GM23338 (cell line): ENCODE measurements around the gene PAM. TPM values are rescaled to one million over a fixed set of nuclear protein-coding genes. Genes with fewer than 3 reads are reported as not detected.

Experiments
- CREB1 ChIP-seq: fragments of 250-450 bp; sonication (Bioruptor Pico); IDR thresholded peaks from 2 replicates; pipeline ENCODE4 v1.5.0; 2020; ENCODE audit warnings: low read depth, mild to moderate bottlenecking, moderate library complexity
- CTCF ChIP-seq, 2 experiments: fragments of 200-600 bp in 1 of 2; sonication (generic) in 1 of 2; conservative IDR thresholded peaks; 2 replicates each; pipeline versions ENCODE4 v1.5.1 to v1.6.1; 2016 to 2017; ENCODE audit warnings: antibody characterized with exemption in 2 of 2, low read depth in 2 of 2, mild to moderate bottlenecking in 2 of 2, moderate library complexity in 1 of 2
- EZH2 ChIP-seq: fragments of 200-600 bp; sonication (generic); IDR thresholded peaks from one replicate; pipeline ENCODE4 v1.8.0; 2017; ENCODE audit warnings: antibody characterized with exemption, mild to moderate bottlenecking, low read depth; ENCODE audit not compliant: unreplicated experiment
- EZH2phosphoT487 ChIP-seq: fragments of 200-600 bp; sonication (generic); IDR thresholded peaks from one replicate; pipeline ENCODE4 v1.8.1; 2018; ENCODE audit warnings: antibody characterized with exemption; ENCODE audit not compliant: unreplicated experiment
- NANOG ChIP-seq: IDR thresholded peaks from 2 replicates; pipeline ENCODE4 v1.6.1; 2016; ENCODE audit warnings: antibody characterized with exemption, borderline replicate concordance
- POLR2AphosphoS5 ChIP-seq: IDR thresholded peaks from 2 replicates; pipeline ENCODE4 v1.6.1; 2016; ENCODE audit warnings: antibody characterized with exemption, low read depth
- STAT1 ChIP-seq: IDR thresholded peaks from one replicate; pipeline ENCODE4 v1.6.1; 2016; ENCODE audit warnings: antibody characterized with exemption; ENCODE audit not compliant: unreplicated experiment
- ZNF114 ChIP-seq: fragments of 250-450 bp; sonication (Bioruptor Pico); IDR thresholded peaks from 2 replicates; pipeline ENCODE4 v1.5.0; 2020; ENCODE audit warnings: mild to moderate bottlenecking, moderate library complexity
- ZNF331 ChIP-seq: fragments of 250-450 bp; sonication (Bioruptor Pico); IDR thresholded peaks from 2 replicates; pipeline ENCODE4 v1.5.0; 2020; ENCODE audit warnings: low read depth, mild to moderate bottlenecking, moderate library complexity
- polyA plus RNA-seq: library from polyadenylated mRNA; unstranded; fragments of >200 nt; fragmentation: Nextera tagmentation; extraction: Ambion mirVana; gene quantifications from 2 replicates; pipeline ENCODE4 v1.2.1, GENCODE V29; 2016
- total RNA-seq: library from RNA; depleted of rRNA; stranded (reverse); fragments of >200 nt; shearing (Covaris generic); gene quantifications from 2 replicates; pipeline ENCODE4 v1.2.3, GENCODE V29; 2014
- TF ChIP-seq, protein P1 (sequence below): fragments of 250-450 bp; sonication (Bioruptor Pico); IDR thresholded peaks from 2 replicates; pipeline ENCODE4 v1.5.0; 2020; ENCODE audit warnings: mild to moderate bottlenecking, moderate library complexity
- TF ChIP-seq, protein P2 (sequence below): IDR thresholded peaks from 2 replicates; pipeline ENCODE4 v1.6.1; 2016; ENCODE audit warnings: antibody characterized with exemption

The PAM gene
- total and polyA plus RNA-seq, 2 experiments from 2014 or later: 33.9 to 79.4 TPM

- TF ChIP-seq, protein P1, sequence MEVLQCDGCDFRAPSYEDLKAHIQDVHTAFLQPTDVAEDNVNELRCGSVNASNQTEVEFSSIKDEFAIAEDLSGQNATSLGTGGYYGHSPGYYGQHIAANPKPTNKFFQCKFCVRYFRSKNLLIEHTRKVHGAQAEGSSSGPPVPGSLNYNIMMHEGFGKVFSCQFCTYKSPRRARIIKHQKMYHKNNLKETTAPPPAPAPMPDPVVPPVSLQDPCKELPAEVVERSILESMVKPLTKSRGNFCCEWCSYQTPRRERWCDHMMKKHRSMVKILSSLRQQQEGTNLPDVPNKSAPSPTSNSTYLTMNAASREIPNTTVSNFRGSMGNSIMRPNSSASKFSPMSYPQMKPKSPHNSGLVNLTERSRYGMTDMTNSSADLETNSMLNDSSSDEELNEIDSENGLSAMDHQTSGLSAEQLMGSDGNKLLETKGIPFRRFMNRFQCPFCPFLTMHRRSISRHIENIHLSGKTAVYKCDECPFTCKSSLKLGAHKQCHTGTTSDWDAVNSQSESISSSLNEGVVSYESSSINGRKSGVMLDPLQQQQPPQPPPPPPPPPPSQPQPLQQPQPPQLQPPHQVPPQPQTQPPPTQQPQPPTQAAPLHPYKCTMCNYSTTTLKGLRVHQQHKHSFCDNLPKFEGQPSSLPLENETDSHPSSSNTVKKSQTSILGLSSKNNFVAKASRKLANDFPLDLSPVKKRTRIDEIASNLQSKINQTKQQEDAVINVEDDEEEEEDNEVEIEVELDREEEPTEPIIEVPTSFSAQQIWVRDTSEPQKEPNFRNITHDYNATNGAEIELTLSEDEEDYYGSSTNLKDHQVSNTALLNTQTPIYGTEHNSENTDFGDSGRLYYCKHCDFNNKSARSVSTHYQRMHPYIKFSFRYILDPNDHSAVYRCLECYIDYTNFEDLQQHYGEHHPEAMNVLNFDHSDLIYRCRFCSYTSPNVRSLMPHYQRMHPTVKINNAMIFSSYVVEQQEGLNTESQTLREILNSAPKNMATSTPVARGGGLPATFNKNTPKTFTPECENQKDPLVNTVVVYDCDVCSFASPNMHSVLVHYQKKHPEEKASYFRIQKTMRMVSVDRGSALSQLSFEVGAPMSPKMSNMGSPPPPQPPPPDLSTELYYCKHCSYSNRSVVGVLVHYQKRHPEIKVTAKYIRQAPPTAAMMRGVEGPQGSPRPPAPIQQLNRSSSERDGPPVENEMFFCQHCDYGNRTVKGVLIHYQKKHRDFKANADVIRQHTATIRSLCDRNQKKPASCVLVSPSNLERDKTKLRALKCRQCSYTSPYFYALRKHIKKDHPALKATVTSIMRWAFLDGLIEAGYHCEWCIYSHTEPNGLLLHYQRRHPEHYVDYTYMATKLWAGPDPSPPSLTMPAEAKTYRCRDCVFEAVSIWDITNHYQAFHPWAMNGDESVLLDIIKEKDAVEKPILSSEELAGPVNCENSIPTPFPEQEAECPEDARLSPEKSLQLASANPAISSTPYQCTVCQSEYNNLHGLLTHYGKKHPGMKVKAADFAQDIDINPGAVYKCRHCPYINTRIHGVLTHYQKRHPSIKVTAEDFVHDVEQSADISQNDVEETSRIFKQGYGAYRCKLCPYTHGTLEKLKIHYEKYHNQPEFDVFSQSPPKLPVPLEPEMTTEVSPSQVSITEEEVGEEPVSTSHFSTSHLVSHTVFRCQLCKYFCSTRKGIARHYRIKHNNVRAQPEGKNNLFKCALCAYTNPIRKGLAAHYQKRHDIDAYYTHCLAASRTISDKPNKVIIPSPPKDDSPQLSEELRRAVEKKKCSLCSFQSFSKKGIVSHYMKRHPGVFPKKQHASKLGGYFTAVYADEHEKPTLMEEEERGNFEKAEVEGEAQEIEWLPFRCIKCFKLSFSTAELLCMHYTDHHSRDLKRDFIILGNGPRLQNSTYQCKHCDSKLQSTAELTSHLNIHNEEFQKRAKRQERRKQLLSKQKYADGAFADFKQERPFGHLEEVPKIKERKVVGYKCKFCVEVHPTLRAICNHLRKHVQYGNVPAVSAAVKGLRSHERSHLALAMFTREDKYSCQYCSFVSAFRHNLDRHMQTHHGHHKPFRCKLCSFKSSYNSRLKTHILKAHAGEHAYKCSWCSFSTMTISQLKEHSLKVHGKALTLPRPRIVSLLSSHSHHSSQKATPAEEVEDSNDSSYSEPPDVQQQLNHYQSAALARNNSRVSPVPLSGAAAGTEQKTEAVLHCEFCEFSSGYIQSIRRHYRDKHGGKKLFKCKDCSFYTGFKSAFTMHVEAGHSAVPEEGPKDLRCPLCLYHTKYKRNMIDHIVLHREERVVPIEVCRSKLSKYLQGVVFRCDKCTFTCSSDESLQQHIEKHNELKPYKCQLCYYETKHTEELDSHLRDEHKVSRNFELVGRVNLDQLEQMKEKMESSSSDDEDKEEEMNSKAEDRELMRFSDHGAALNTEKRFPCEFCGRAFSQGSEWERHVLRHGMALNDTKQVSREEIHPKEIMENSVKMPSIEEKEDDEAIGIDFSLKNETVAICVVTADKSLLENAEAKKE (CRISPR knock-in tag): no peak
- TF ChIP-seq ZNF331 (CRISPR knock-in tag) (no peak), STAT1 (no peak), NANOG (no peak), CTCF (conservative IDR thresholded peaks at IDR 0.05; ENCODE audit: low read depth in 2 of 2) (no peak), EZH2 (no peak), ZNF114 (CRISPR knock-in tag) (no peak), EZH2phosphoT487 (no peak), POLR2AphosphoS5 (no peak), CREB1 (CRISPR knock-in tag) (no peak)
- TF ChIP-seq, protein P2, sequence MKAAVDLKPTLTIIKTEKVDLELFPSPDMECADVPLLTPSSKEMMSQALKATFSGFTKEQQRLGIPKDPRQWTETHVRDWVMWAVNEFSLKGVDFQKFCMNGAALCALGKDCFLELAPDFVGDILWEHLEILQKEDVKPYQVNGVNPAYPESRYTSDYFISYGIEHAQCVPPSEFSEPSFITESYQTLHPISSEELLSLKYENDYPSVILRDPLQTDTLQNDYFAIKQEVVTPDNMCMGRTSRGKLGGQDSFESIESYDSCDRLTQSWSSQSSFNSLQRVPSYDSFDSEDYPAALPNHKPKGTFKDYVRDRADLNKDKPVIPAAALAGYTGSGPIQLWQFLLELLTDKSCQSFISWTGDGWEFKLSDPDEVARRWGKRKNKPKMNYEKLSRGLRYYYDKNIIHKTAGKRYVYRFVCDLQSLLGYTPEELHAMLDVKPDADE: no peak
Observed at GRCh38 chr5:102713278-102713677, 41.8 kb upstream of the PAM start (continued).
